ENCODE data around the gene GALNT10.

GRCh38 chr5:154268073-154268472 lies 77.5 kb downstream of the GALNT10 start:
- no peak for TF ChIP-seq SMC3 (IDR thresholded peaks at IDR 0.05; ENCODE audit: low read depth, low read length)
- no peak for TF ChIP-seq ZBTB33 (IDR thresholded peaks at IDR 0.05; ENCODE audit: borderline replicate concordance, low read depth)
- no peak for TF ChIP-seq EP300 (IDR thresholded peaks at IDR 0.05; ENCODE audit: borderline replicate concordance in 1 of 2, low read depth in 1 of 2, low read length in 1 of 2)
